DND-41 (cell line): Measurements from ENCODE around the gene SIRT4.

ENCODE experiments used
- ATAC-seq: fragments of 200-7000 bp; cut with Tn5 transposase; 3 replicates; pipeline ENCODE4 v1.9.1; 2021; ENCODE audit warnings: low read depth; ENCODE audit not compliant: insufficient read depth
- DNase-seq: peaks from one replicate; pipeline ENCODE4 v3.0.0-alpha.2; 2020
- H2AFZ ChIP-seq: 2 replicates; pipeline ENCODE4 v1.6.0; 2012; ENCODE audit warnings: low read depth, low read length
- H3K27ac ChIP-seq: 2 replicates; pipeline ENCODE4 v1.5.1; 2012; ENCODE audit warnings: low read length, inconsistent platforms
- H3K27me3 ChIP-seq: fragments of 200-600 bp; sonication (generic); 2 replicates; pipeline ENCODE4 v1.6.0; 2012; ENCODE audit warnings: low read length, mild to moderate bottlenecking, inconsistent platforms; ENCODE audit not compliant: insufficient read depth, poor library complexity
- H3K36me3 ChIP-seq: 2 replicates; pipeline ENCODE4 v1.5.1; 2012; ENCODE audit warnings: low read length, inconsistent platforms; ENCODE audit not compliant: insufficient read depth
- H3K4me1 ChIP-seq: 2 replicates; pipeline ENCODE4 v1.5.1; 2012; ENCODE audit warnings: mild to moderate bottlenecking, low read length; ENCODE audit not compliant: insufficient read depth
- H3K4me2 ChIP-seq: 2 replicates; pipeline ENCODE4 v1.6.0; 2012; ENCODE audit warnings: mild to moderate bottlenecking, moderate library complexity, low read length, inconsistent platforms; ENCODE audit not compliant: insufficient read depth
- H3K4me3 ChIP-seq, 2 experiments: fragments of 200-600 bp in 1 of 2; shearing (Covaris generic) in 1 of 2; 2 replicates each; pipeline ENCODE4 v1.5.1; 2012 to 2016; ENCODE audit warnings: inconsistent platforms in 2 of 2, low read length in 2 of 2, mild to moderate bottlenecking in 2 of 2, low read depth in 1 of 2, moderate library complexity in 1 of 2
- H3K79me2 ChIP-seq: 2 replicates; pipeline ENCODE4 v1.6.0; 2012; ENCODE audit warnings: low read length, inconsistent platforms; ENCODE audit not compliant: insufficient read depth
- H3K9ac ChIP-seq: 2 replicates; pipeline ENCODE4 v1.6.0; 2012; ENCODE audit warnings: low read depth, mild to moderate bottlenecking, inconsistent platforms, low read length, moderate library complexity
- H3K9me3 ChIP-seq: 2 replicates; pipeline ENCODE4 v1.5.1; 2012; ENCODE audit warnings: low read length, moderate library complexity, mild to moderate bottlenecking, inconsistent platforms; ENCODE audit not compliant: insufficient read depth, severe bottlenecking
- H4K20me1 ChIP-seq: 2 replicates; pipeline ENCODE4 v1.6.0; 2012; ENCODE audit warnings: low read length; ENCODE audit not compliant: insufficient read depth
- EZH2 ChIP-seq: IDR thresholded peaks from 3 replicates; pipeline ENCODE4 v1.6.1; 2012; ENCODE audit warnings: borderline replicate concordance, low read depth, mild to moderate bottlenecking, moderate library complexity, low read length, inconsistent platforms; ENCODE audit not compliant: severe bottlenecking
- TF ChIP-seq, protein P1 (sequence below): IDR thresholded peaks from 2 replicates; pipeline ENCODE4 v1.5.1; 2012; ENCODE audit warnings: borderline replicate concordance, low read length, moderate library complexity, mild to moderate bottlenecking; ENCODE audit not compliant: poor library complexity, severe bottlenecking; ENCODE audit errors: extremely low read depth

SIRT4 gene

DNA sequence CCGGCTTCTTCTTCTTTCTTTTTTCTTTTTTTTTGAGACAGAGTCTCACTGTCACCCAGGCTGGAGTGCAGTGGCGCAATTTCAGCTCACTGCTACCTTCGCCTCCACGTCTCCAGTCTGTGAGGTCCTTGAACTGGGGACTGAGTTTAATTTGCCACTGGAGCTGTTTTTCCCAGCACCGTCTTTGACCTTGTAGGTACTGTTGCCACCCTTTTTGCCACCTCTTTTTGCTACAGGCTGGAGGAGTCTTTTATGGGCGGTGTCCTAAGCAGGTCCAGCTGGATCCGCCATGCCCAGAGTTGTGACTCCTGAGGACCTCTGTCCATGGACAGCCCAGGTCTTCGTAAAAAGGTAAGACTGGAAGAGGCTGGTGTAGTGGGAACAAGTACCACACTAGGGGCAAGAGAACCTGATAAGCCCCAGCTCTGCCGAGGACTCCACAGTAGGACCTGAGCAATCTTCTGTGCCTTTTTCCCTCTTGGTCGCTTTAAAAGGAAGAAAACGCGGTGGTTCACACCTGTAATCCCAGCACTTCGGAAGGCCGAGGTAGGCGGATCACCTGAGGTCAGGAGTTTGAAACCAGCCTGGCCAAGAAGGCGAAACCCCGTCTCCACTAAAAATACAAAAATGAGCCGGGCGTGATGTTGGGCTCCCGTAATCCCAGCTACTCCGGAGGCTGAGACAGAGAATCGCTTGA is 11.4 kb upstream of the SIRT4 start:
- no peaks in the 10 kb centered on the region for H4K20me1 ChIP-seq
- peak overlapping the region in 1 of 2 experiments; percentile 42; a peak in 2 of 4 replicates for H3K4me3 ChIP-seq
- no peak for ATAC-seq
- H3K9ac ChIP-seq: peak overlapping the region; percentile 28
- H3K79me2 ChIP-seq: no peaks in the 10 kb centered on the region
- no peaks in the 10 kb centered on the region for H3K27me3 ChIP-seq
- no peaks in the 10 kb centered on the region for H3K9me3 ChIP-seq
- H3K36me3 ChIP-seq: no peaks in the 10 kb centered on the region
- peak overlapping the region; percentile 27 for H3K27ac ChIP-seq
- DNase-seq: no peak
- peaks cover 33% of the 10 kb centered on the region for H3K4me1 ChIP-seq
- H3K4me2 ChIP-seq: peak overlapping the region; percentile 58
- peak overlapping the region; percentile 70 for H2AFZ ChIP-seq
- TF ChIP-seq, protein P1, sequence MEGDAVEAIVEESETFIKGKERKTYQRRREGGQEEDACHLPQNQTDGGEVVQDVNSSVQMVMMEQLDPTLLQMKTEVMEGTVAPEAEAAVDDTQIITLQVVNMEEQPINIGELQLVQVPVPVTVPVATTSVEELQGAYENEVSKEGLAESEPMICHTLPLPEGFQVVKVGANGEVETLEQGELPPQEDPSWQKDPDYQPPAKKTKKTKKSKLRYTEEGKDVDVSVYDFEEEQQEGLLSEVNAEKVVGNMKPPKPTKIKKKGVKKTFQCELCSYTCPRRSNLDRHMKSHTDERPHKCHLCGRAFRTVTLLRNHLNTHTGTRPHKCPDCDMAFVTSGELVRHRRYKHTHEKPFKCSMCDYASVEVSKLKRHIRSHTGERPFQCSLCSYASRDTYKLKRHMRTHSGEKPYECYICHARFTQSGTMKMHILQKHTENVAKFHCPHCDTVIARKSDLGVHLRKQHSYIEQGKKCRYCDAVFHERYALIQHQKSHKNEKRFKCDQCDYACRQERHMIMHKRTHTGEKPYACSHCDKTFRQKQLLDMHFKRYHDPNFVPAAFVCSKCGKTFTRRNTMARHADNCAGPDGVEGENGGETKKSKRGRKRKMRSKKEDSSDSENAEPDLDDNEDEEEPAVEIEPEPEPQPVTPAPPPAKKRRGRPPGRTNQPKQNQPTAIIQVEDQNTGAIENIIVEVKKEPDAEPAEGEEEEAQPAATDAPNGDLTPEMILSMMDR: no peak
- TF ChIP-seq EZH2: no peak

GRCh38 chr12:120292411-120292660 is 9.8 kb upstream of the SIRT4 start:
- Histone ChIP-seq H3K4me1 (peaks cover 33% of the 10 kb centered on the region), H3K27me3 (no peaks in the 10 kb centered on the region), H3K9ac (peak overlapping the region; percentile 57), H3K4me2 (peak overlapping the region; percentile 75), H3K9me3 (no peaks in the 10 kb centered on the region), H3K27ac (peak overlapping the region; percentile 96), H3K4me3 (peak overlapping the region; percentile 23 to 58; a peak in 3 of 4 replicates), H4K20me1 (no peaks in the 10 kb centered on the region), H2AFZ (peak overlapping the region; percentile 61), H3K79me2 (no peaks in the 10 kb centered on the region), H3K36me3 (no peaks in the 10 kb centered on the region)
- ATAC-seq: peak; percentile 14
- no peak for DNase-seq
- TF ChIP-seq EZH2: no peak
- TF ChIP-seq, protein P1: no peak

DNA sequence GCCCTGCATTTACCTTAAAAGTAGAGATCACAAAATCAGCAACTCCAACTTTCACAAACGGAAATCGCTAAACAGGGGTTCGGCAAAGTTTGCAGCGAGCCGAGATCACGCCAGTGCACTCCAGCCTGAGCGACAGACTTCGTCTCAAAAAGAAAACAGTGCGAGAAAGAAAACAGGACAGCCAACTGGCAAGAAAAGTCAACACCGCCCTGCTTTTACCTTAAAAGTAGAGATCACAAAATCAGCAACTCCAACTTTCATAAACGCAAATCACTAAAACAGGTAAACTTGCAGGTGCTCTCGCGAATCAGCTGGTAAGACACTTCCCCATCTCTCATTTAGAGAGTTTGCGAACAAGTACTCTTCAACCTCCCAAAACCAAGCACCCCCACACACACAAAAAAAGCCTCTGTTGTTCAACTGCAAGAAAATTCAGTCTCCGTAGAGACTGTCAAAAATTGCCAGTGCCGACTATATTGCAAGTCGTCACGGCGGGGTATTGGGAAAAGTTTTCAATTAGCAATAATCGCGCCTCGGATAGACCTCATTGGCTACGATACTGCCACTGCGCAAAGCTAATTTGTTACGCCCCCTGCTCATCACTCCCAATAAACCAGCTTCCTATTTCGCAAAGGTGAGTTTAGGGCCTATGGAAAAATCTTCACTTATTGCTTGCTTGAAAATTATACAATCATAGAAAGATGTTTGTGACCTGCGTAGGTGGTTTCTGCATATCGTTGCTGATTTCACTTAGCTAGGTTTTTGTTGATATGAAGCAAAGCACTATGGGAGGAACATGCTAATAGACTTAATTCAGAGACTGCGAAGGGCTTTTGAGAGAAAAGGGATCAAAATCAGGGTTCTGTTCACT is 9.2 kb upstream of the SIRT4 start, which contains the start of gene RNU4-1:
Gene RNU4-1 (minus strand): TSS at position 577 of the 871 bp plus-strand sequence.
- peak within 1 kb of the TSS; percentile 57 for H3K9ac ChIP-seq

More for the DNA sequence above, 9.2 kb upstream of the SIRT4 start, which contains the start of gene RNU4-1:
- Histone ChIP-seq H4K20me1 (no peaks in the 10 kb centered on the region), H3K4me1 (peaks cover 33% of the 10 kb centered on the region), H3K4me3 (peak within 1 kb of the TSS; percentile 23 to 58; a peak in 3 of 4 replicates), H3K27me3 (no peaks in the 10 kb centered on the region), H3K36me3 (no peaks in the 10 kb centered on the region), H3K27ac (peak within 1 kb of the TSS; percentile 96), H3K79me2 (no peaks in the 10 kb centered on the region), H2AFZ (peak within 1 kb of the TSS; percentile 61), H3K9me3 (no peaks in the 10 kb centered on the region), H3K4me2 (peak within 1 kb of the TSS; percentile 75)
- TF ChIP-seq EZH2: no peak
- TF ChIP-seq, protein P1: no peak
- peak; percentile 59 for ATAC-seq
- DNase-seq: peak; percentile 88
